ENCODE data around the gene ITGAV.

ITGAV gene

GRCh38 chr2:186670831-186671230, 81.0 kb downstream of the ITGAV start:
- DNase-seq = no peak

GRCh38 chr2:186675380-186675779, 85.5 kb downstream of the ITGAV start:
- DNase-seq = no peak

GRCh38 chr2:186683341-186683740, 93.5 kb downstream of the ITGAV start:
- no peak for DNase-seq

GRCh38 chr2:186687807-186688211, 98.0 kb downstream of the ITGAV start:
- DNase-seq = peak in 2 of 4 experiments; percentile 24

GRCh38 chr2:186688813-186689212, 99.0 kb downstream of the ITGAV start:
- DNase-seq = no peak

- no peak for DNase-seq
Observed at GRCh38 chr2:186690786-186691185, 100.9 kb downstream of the ITGAV start.

- no peak for DNase-seq
Observed at GRCh38 chr2:186691231-186691630, 101.4 kb downstream of the ITGAV start.

- DNase-seq = no peak
Observed at GRCh38 chr2:186691900-186692299, 102.0 kb downstream of the ITGAV start.

GRCh38 chr2:186693446-186693832, 103.6 kb downstream of the ITGAV start:
- no peak for DNase-seq

GRCh38 chr2:186695081-186695756, 105.4 kb downstream of the ITGAV start:
- DNase-seq = peak in 2 of 4 experiments; percentile 4 to 27

- DNase-seq = no peak
Observed at GRCh38 chr2:186696290-186696689, 106.4 kb downstream of the ITGAV start.

GRCh38 chr2:186696804-186697203, 106.9 kb downstream of the ITGAV start:
- DNase-seq = no peak

GRCh38 chr2:186697536-186697935, 107.7 kb downstream of the ITGAV start:
- DNase-seq = no peak

- DNase-seq = no peak
Observed at GRCh38 chr2:186699742-186700141, 109.9 kb downstream of the ITGAV start.

- no peak for DNase-seq
Observed at GRCh38 chr2:186702006-186702405, 112.2 kb downstream of the ITGAV start.

- no peak for DNase-seq
Observed at GRCh38 chr2:186702501-186702900, 112.6 kb downstream of the ITGAV start.

- DNase-seq = no peak
Observed at GRCh38 chr2:186704897-186705296, 115.0 kb downstream of the ITGAV start.

- DNase-seq = no peak
Observed at GRCh38 chr2:186709529-186710450, 119.9 kb downstream of the ITGAV start.

- DNase-seq = no peak
Observed at GRCh38 chr2:186713691-186714090, 123.8 kb downstream of the ITGAV start.

- DNase-seq = no peak
Observed at GRCh38 chr2:186714611-186715010, 124.8 kb downstream of the ITGAV start.

- no peak for DNase-seq
Observed at GRCh38 chr2:186716004-186716403, 126.1 kb downstream of the ITGAV start.

GRCh38 chr2:186716899-186717298, 127.0 kb downstream of the ITGAV start:
- DNase-seq = no peak

GRCh38 chr2:186717320-186718007, 127.6 kb downstream of the ITGAV start:
- DNase-seq = no peak

All from suppressor macrophage (primary cell).